ENCODE measurements around the gene L3MBTL2. TPM values are rescaled to one million over a fixed set of nuclear protein-coding genes. Genes with fewer than 3 reads are reported as not detected.
A peak's percentile ranks its signal among the peaks of the same experiment; 100 is the strongest.
"Not testable (repeated sequence)": the region's sequence is repeated elsewhere in the genome, so short reads cannot be mapped to it uniquely, and the experiment has no call there.

L3MBTL2 gene
- total and polyA plus RNA-seq, 9 of the 15 experiments (the other 6 are each of a cell fraction or from before 2014, with no cell fraction given), result 10.3 to 23.1 (median 18.6) TPM

DNA sequence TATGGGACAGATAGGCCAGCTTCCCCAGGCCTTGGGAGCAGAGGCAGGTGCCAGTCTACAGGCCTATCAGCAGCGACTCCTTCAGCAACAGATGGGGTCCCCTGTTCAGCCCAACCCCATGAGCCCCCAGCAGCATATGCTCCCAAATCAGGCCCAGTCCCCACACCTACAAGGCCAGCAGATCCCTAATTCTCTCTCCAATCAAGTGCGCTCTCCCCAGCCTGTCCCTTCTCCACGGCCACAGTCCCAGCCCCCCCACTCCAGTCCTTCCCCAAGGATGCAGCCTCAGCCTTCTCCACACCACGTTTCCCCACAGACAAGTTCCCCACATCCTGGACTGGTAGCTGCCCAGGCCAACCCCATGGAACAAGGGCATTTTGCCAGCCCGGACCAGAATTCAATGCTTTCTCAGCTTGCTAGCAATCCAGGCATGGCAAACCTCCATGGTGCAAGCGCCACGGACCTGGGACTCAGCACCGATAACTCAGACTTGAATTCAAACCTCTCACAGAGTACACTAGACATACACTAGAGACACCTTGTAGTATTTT, 26.6 kb upstream of the L3MBTL2 start:
- no peak for FAIRE-seq
- Histone ChIP-seq H3K9me3 (replicated peaks; ENCODE audit: control insufficient read depth, insufficient read depth, low read depth, low read length) (no peaks in the 10 kb centered on the region), H4K20me1 (replicated peaks; ENCODE audit: control insufficient read depth, insufficient read depth, low read length) (peaks cover 5% of the 10 kb centered on the region; the same call in 1 of the 2 replicates), H3K36me3 (ENCODE audit: control insufficient read depth, insufficient read depth, low read length) (peaks cover 58% of the 10 kb centered on the region; the same call in 2 of the 3 replicates), H3K4me2 (ENCODE audit: insufficient read depth, low read length) (no peak overlapping the region), H3K79me2 (ENCODE audit: control insufficient read depth, insufficient read depth, low read length) (no peaks in the 10 kb centered on the region; the same call in 2 of the 3 replicates), H3K27ac (ENCODE audit: extremely low read depth, low read depth, low read length) (no peak overlapping the region), H3K9ac (ENCODE audit: insufficient read depth in 1 of 2, low read depth in 2 of 2, low read length in 2 of 2) (no peak overlapping the region), H3K27me3 (ENCODE audit: control insufficient read depth in 2 of 2, insufficient read depth in 2 of 2, low read length in 2 of 2) (no peaks in the 10 kb centered on the region), H3K4me1 (replicated peaks in 1 of 2; ENCODE audit: control insufficient read depth in 2 of 2, insufficient read depth in 2 of 2, low read length in 2 of 2) (no peaks in the 10 kb centered on the region; a peak in 1 of 5 replicates), H2AFZ (ENCODE audit: low read depth, low read length) (no peak overlapping the region), H3K9me1 (ENCODE audit: control insufficient read depth, insufficient read depth, low read length) (no peaks in the 10 kb centered on the region), H3K4me3 (no peak overlapping the region)
- no peak for ATAC-seq
- no peak for DNase-seq (ENCODE audit: extremely low read depth in 1 of 4, low spot score in 3 of 4)
- ChIA-PET CTCF (ENCODE audit: low intra/inter-chr PET ratio) (no interaction called here), POLR2A (no interaction called here)
- WGBS (ENCODE audit: insufficient coverage, low coverage, missing lambda C conversion rate), result 98% methylated on average over 7 of the region's 8 CpGs
- intact Hi-C loops (cut with micrococcal nuclease) (no loop called here), in situ Hi-C loops (cut with MboI) (no loop called here)
- TSS peak; percentile 21 for BruUV-seq (replicated peaks)
- peak; percentile 5; the same call in 1 of the 2 replicates for TF ChIP-seq POLR2AphosphoS5 (IDR thresholded peaks at IDR 0.05; ENCODE audit: control insufficient read depth, insufficient read depth, low read depth, low read length)
- peak; percentile 28 for TF ChIP-seq RBM22 (IDR thresholded peaks at IDR 0.05; ENCODE audit: low read depth, low read length, poor library complexity, severe bottlenecking)
- TF ChIP-seq HDAC6 (IDR thresholded peaks at IDR 0.05; ENCODE audit: low read depth, low read length), result no peak
- no peak for TF ChIP-seq POLR2G (IDR thresholded peaks at IDR 0.05; ENCODE audit: low read depth, low read length)
- TF ChIP-seq ZNF174 (CRISPR knock-in tag; IDR thresholded peaks at IDR 0.05), result no peak

DNA sequence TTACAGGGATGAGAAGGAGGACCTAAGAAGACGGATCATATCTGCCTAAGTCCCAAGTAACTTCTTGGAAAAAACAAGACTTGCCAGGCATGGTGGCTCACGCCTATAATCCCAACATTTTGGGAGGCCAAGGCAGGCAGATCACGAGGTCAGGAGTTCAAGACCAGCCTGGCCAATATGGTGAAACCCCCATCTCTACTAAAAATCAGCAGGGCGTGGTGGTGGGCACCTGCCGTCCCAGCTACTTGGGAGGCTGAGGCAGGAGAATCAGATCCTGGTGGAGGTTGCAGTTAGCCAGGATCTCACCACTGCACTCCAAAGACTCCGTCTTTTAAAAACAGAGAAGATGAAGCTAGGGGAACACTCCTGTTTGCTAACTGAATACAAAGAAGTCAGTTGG, 24.8 kb upstream of the L3MBTL2 start:
- FAIRE-seq, result not testable (repeated sequence)
- POLR2A ChIA-PET, result interaction anchor here (0.6 to 1.7 kb wide), 2 partner anchors 8 to 34 kb away, joined by 3 to 4 read pairs; no protein-coding TSS in a partner anchor

More for the DNA sequence above, 24.8 kb upstream of the L3MBTL2 start:
- CTCF ChIA-PET (ENCODE audit: low intra/inter-chr PET ratio); in situ Hi-C loops (cut with MboI); H3K27me3 ChIP-seq (ENCODE audit: control insufficient read depth in 2 of 2, insufficient read depth in 2 of 2, low read length in 2 of 2); H3K4me2 ChIP-seq (ENCODE audit: insufficient read depth, low read length); H3K9ac ChIP-seq (ENCODE audit: insufficient read depth in 1 of 2, low read depth in 2 of 2, low read length in 2 of 2); H3K4me1 ChIP-seq (replicated peaks in 1 of 2; ENCODE audit: control insufficient read depth in 2 of 2, insufficient read depth in 2 of 2, low read length in 2 of 2); BruUV-seq (replicated peaks); H2AFZ ChIP-seq (ENCODE audit: low read depth, low read length); ATAC-seq; H3K9me3 ChIP-seq (replicated peaks; ENCODE audit: control insufficient read depth, insufficient read depth, low read depth, low read length); H3K4me3 ChIP-seq; H3K9me1 ChIP-seq (ENCODE audit: control insufficient read depth, insufficient read depth, low read length); H3K27ac ChIP-seq (ENCODE audit: extremely low read depth, low read depth, low read length); intact Hi-C loops (cut with micrococcal nuclease); H3K79me2 ChIP-seq (ENCODE audit: control insufficient read depth, insufficient read depth, low read length); H4K20me1 ChIP-seq (replicated peaks; ENCODE audit: control insufficient read depth, insufficient read depth, low read length); DNase-seq (ENCODE audit: extremely low read depth in 1 of 4, low spot score in 3 of 4): not testable (repeated sequence)
- TF ChIP-seq POLR2A (conservative IDR thresholded peaks at IDR 0.05) (peak; percentile 29; the same call in 1 of the 2 replicates), POLR2AphosphoS5 (IDR thresholded peaks at IDR 0.05; ENCODE audit: control insufficient read depth, insufficient read depth, low read depth, low read length) (peak; percentile 28; the same call in 1 of the 2 replicates), POLR2AphosphoS2 (IDR thresholded peaks at IDR 0.05; ENCODE audit: low read length) (0 out of 2 replicates have a peak, but pooled peaks have one; percentile 64)
- WGBS (ENCODE audit: insufficient coverage, low coverage, missing lambda C conversion rate), result 85% methylated on average over 6 of the region's 6 CpGs
- H3K36me3 ChIP-seq (ENCODE audit: control insufficient read depth, insufficient read depth, low read length), result peaks cover 41% of the 10 kb centered on the region; the same call in 2 of the 3 replicates

Data from K562 (cell line).